Urinary bladder (tissue), 4 donors: ENCODE measurements around the gene HERC3. TPM values are rescaled to one million over a fixed set of nuclear protein-coding genes. Genes with fewer than 3 reads are reported as not detected.

Experiments used
- DNase-seq: peaks from one replicate; pipeline ENCODE4 v3.0.0-alpha.2; 2015; ENCODE audit errors: extremely low spot score
- H3K27ac ChIP-seq: one replicate; pipeline ENCODE4 v1.5.1; 2013; ENCODE audit warnings: low read depth, mild to moderate bottlenecking, moderate library complexity
- H3K36me3 ChIP-seq: one replicate; pipeline ENCODE4 v1.6.1; 2013; ENCODE audit warnings: mild to moderate bottlenecking, moderate library complexity; ENCODE audit not compliant: insufficient read depth
- H3K4me1 ChIP-seq: one replicate; pipeline ENCODE4 v1.6.1; 2013; ENCODE audit warnings: mild to moderate bottlenecking, moderate library complexity; ENCODE audit not compliant: insufficient read depth
- H3K4me3 ChIP-seq: one replicate; pipeline ENCODE4 v1.5.1; 2013; ENCODE audit warnings: low read depth, low read length
- WGBS: extraction: QIAGEN DNeasy Blood & Tissue Kit; methylation state at CpG from one replicate; pipeline ENCODE4 v1.1.7; 2013; 5-methylcytosine and 5-hydroxymethylcytosine counted together
- polyA plus RNA-seq: library from polyadenylated mRNA; stranded (reverse); fragments of 200-250 nt; gene quantifications from one replicate; pipeline ENCODE4 v1.2.3, GENCODE V29; 2013
- total RNA-seq: library from RNA; depleted of rRNA; stranded (reverse); fragments of >200 nt; gene quantifications from one replicate; pipeline ENCODE4 v1.2.3, GENCODE V29; 2014
- donor health status: healthy with polysubstance abuse.
- donor health status: healthy.

The HERC3 gene
- total and polyA plus RNA-seq, 2 donors, result 18.1 to 30.8 TPM

GRCh38 chr4:88618782-88619485 lies 26.7 kb downstream of the HERC3 start:
- Histone ChIP-seq H3K36me3 (peaks cover 2% of the 10 kb centered on the region), H3K27ac (no peak overlapping the region), H3K4me3 (no peak overlapping the region), H3K4me1 (no peaks in the 10 kb centered on the region)
- no peak for DNase-seq
- WGBS, result 93% methylated on average over 3 of the region's 3 CpGs

- H3K4me1 ChIP-seq, result no peaks in the 10 kb centered on the region
- peaks cover 5% of the 10 kb centered on the region for H3K36me3 ChIP-seq
- H3K27ac ChIP-seq, result no peak overlapping the region
- DNase-seq, result no peak
- 60% methylated on average over 1 of the region's 1 CpG for WGBS
- no peak overlapping the region for H3K4me3 ChIP-seq
Observed at GRCh38 chr4:88619971-88620370, 27.7 kb downstream of the HERC3 start.

GRCh38 chr4:88621763-88622327 lies 29.6 kb downstream of the HERC3 start:
- WGBS, result 98% methylated on average over 2 of the region's 2 CpGs
- DNase-seq, result no peak
- no peaks in the 10 kb centered on the region for H3K4me1 ChIP-seq
- H3K36me3 ChIP-seq, result peaks cover 5% of the 10 kb centered on the region
- H3K4me3 ChIP-seq, result no peak overlapping the region
- H3K27ac ChIP-seq, result no peak overlapping the region

- Histone ChIP-seq H3K27ac (no peak overlapping the region), H3K36me3 (peaks cover 5% of the 10 kb centered on the region), H3K4me1 (no peaks in the 10 kb centered on the region), H3K4me3 (no peak overlapping the region)
- DNase-seq, result no peak
- 91% methylated on average over 3 of the region's 3 CpGs for WGBS
Observed at GRCh38 chr4:88623097-88623496, 30.8 kb downstream of the HERC3 start.

GRCh38 chr4:88628746-88629145 lies 36.5 kb downstream of the HERC3 start:
- H3K4me3 ChIP-seq, result no peak overlapping the region
- no peaks in the 10 kb centered on the region for H3K4me1 ChIP-seq
- WGBS, result 95% methylated on average over 8 of the region's 8 CpGs
- no peak overlapping the region for H3K27ac ChIP-seq
- DNase-seq, result no peak
- H3K36me3 ChIP-seq, result peaks cover 3% of the 10 kb centered on the region

GRCh38 chr4:88629826-88630225 lies 37.5 kb downstream of the HERC3 start:
- Histone ChIP-seq H3K4me3 (no peak overlapping the region), H3K36me3 (no peaks in the 10 kb centered on the region), H3K4me1 (no peaks in the 10 kb centered on the region), H3K27ac (no peak overlapping the region)
- DNase-seq, result no peak

GRCh38 chr4:88630756-88631155 lies 38.5 kb downstream of the HERC3 start:
- H3K36me3 ChIP-seq, result no peaks in the 10 kb centered on the region
- DNase-seq, result no peak
- 77% methylated on average over 2 of the region's 2 CpGs for WGBS
- no peaks in the 10 kb centered on the region for H3K4me1 ChIP-seq
- H3K27ac ChIP-seq, result no peak overlapping the region
- H3K4me3 ChIP-seq, result no peak overlapping the region

GRCh38 chr4:88643932-88644331 lies 51.7 kb downstream of the HERC3 start:
- H3K27ac ChIP-seq, result no peak overlapping the region
- WGBS, result 92% methylated on average over 2 of the region's 2 CpGs
- H3K36me3 ChIP-seq, result no peaks in the 10 kb centered on the region
- no peaks in the 10 kb centered on the region for H3K4me1 ChIP-seq
- DNase-seq, result no peak
- no peak overlapping the region for H3K4me3 ChIP-seq

GRCh38 chr4:88645994-88646393 lies 53.7 kb downstream of the HERC3 start:
- DNase-seq, result no peak
- Histone ChIP-seq H3K4me3 (no peak overlapping the region), H3K36me3 (no peaks in the 10 kb centered on the region), H3K27ac (no peak overlapping the region), H3K4me1 (no peaks in the 10 kb centered on the region)
- WGBS, result 97% methylated on average over 1 of the region's 1 CpG

GRCh38 chr4:88646528-88647280 lies 54.4 kb downstream of the HERC3 start:
- Histone ChIP-seq H3K4me1 (no peaks in the 10 kb centered on the region), H3K36me3 (no peaks in the 10 kb centered on the region), H3K27ac (no peak overlapping the region), H3K4me3 (no peak overlapping the region)
- WGBS, result 93% methylated on average over 7 of the region's 7 CpGs
- DNase-seq, result no peak

GRCh38 chr4:88649716-88650115 lies 57.4 kb downstream of the HERC3 start:
- 88% methylated on average over 3 of the region's 3 CpGs for WGBS
- Histone ChIP-seq H3K36me3 (peaks cover 3% of the 10 kb centered on the region), H3K4me1 (no peaks in the 10 kb centered on the region), H3K27ac (no peak overlapping the region), H3K4me3 (no peak overlapping the region)
- no peak for DNase-seq

GRCh38 chr4:88653371-88653946 lies 61.2 kb downstream of the HERC3 start:
- no peak overlapping the region for H3K4me3 ChIP-seq
- 88% methylated on average over 4 of the region's 4 CpGs for WGBS
- H3K36me3 ChIP-seq, result peaks cover 4% of the 10 kb centered on the region
- no peak overlapping the region for H3K27ac ChIP-seq
- DNase-seq, result no peak
- H3K4me1 ChIP-seq, result no peaks in the 10 kb centered on the region

- no peak overlapping the region for H3K4me3 ChIP-seq
- peaks cover 4% of the 10 kb centered on the region for H3K36me3 ChIP-seq
- WGBS, result 82% methylated on average over 3 of the region's 3 CpGs
- H3K27ac ChIP-seq, result no peak overlapping the region
- no peaks in the 10 kb centered on the region for H3K4me1 ChIP-seq
- DNase-seq, result no peak
Observed at GRCh38 chr4:88655226-88655625, 62.9 kb downstream of the HERC3 start.
